Glomerular visceral epithelial cell (primary cell): Measurements from ENCODE around the gene DEFB113.

ENCODE experiments used
- DNase-seq: peaks from one replicate; pipeline ENCODE4 v3.0.0-alpha.2; 2016; ENCODE audit errors: extremely low spot score

The DEFB113 gene

GRCh38 chr6:49937017-49937416 is 32.4 kb downstream of the DEFB113 start:
- DNase-seq = no peak

GRCh38 chr6:49935387-49935786 is 34.0 kb downstream of the DEFB113 start:
- no peak for DNase-seq

- no peak for DNase-seq
Measured at GRCh38 chr6:49934770-49935169, 34.7 kb downstream of the DEFB113 start.

GRCh38 chr6:49933526-49933925 is 35.9 kb downstream of the DEFB113 start:
- no peak for DNase-seq

GRCh38 chr6:49929340-49929739 is 40.1 kb downstream of the DEFB113 start:
- no peak for DNase-seq

GRCh38 chr6:49923826-49924225 is 45.6 kb downstream of the DEFB113 start:
- no peak for DNase-seq

- no peak for DNase-seq
Measured at GRCh38 chr6:49919935-49920644, 49.3 kb downstream of the DEFB113 start.

- DNase-seq = no peak
Measured at GRCh38 chr6:49919261-49919660, 50.2 kb downstream of the DEFB113 start.

GRCh38 chr6:49918787-49919186 is 50.6 kb downstream of the DEFB113 start:
- DNase-seq = no peak
